ENCODE measurements around the gene ADGRG6. TPM values are rescaled to one million over a fixed set of nuclear protein-coding genes. Genes with fewer than 3 reads are reported as not detected.

ADGRG6 gene
- total RNA-seq, 1 donor from 2014 or later: 35.3 TPM

GRCh38 chr6:142377497-142377848 is 75.7 kb downstream of the ADGRG6 start:
- H3K4me3 ChIP-seq (ENCODE audit: low read depth, low read length): no peak overlapping the region
- TF ChIP-seq CTCF (conservative IDR thresholded peaks at IDR 0.05; ENCODE audit: low read depth, low read length): no peak
- DNase-seq (ENCODE audit: low read depth): no peak

GRCh38 chr6:142378138-142378875 is 76.5 kb downstream of the ADGRG6 start:
- H3K4me3 ChIP-seq (ENCODE audit: low read depth, low read length): no peak overlapping the region
- no peak for TF ChIP-seq CTCF (conservative IDR thresholded peaks at IDR 0.05; ENCODE audit: low read depth, low read length)
- DNase-seq (ENCODE audit: low read depth): no peak

- H3K4me3 ChIP-seq (ENCODE audit: low read depth, low read length): no peak overlapping the region
- no peak for DNase-seq (ENCODE audit: low read depth)
Measured at GRCh38 chr6:142380626-142381025, 78.8 kb downstream of the ADGRG6 start.

GRCh38 chr6:142381181-142381580 is 79.4 kb downstream of the ADGRG6 start:
- no peak for TF ChIP-seq CTCF (conservative IDR thresholded peaks at IDR 0.05; ENCODE audit: low read depth, low read length)
- H3K4me3 ChIP-seq (ENCODE audit: low read depth, low read length): no peak overlapping the region
- DNase-seq (ENCODE audit: low read depth): no peak

More at GRCh38 chr6:142380626-142381025, 78.8 kb downstream of the ADGRG6 start:
- no peak for TF ChIP-seq CTCF (conservative IDR thresholded peaks at IDR 0.05; ENCODE audit: low read depth, low read length)

GRCh38 chr6:142381845-142382378 is 80.1 kb downstream of the ADGRG6 start:
- no peak for DNase-seq (ENCODE audit: low read depth)
- TF ChIP-seq CTCF (conservative IDR thresholded peaks at IDR 0.05; ENCODE audit: low read depth, low read length): no peak
- H3K4me3 ChIP-seq (ENCODE audit: low read depth, low read length): no peak overlapping the region

- TF ChIP-seq CTCF (conservative IDR thresholded peaks at IDR 0.05; ENCODE audit: low read depth, low read length): no peak
- H3K4me3 ChIP-seq (ENCODE audit: low read depth, low read length): no peak overlapping the region
- no peak for DNase-seq (ENCODE audit: low read depth)
Measured at GRCh38 chr6:142384519-142385254, 82.9 kb downstream of the ADGRG6 start.
